GM18517 (cell line): ENCODE measurements around the gene TRPV3.
"Not testable (repeated sequence)": the region's sequence is repeated elsewhere in the genome, so short reads cannot be mapped to it uniquely, and the experiment has no call there.

Experiments
- ATAC-seq: cut with Tn5 transposase; IDR thresholded peaks from one replicate; pipeline ENCODE4 v1.9.1; 2021; ENCODE audit warnings: mild to moderate bottlenecking, moderate library complexity; ENCODE audit not compliant: unreplicated experiment

TRPV3 gene

GRCh38 chr17:3475812-3476610, 81.6 kb downstream of the TRPV3 start, which contains the start of gene ASPA:
Gene ASPA, plus strand, starts transcription at chr17:3475997. Its CDS starts 163 bp downstream, at chr17:3476160.
- no peak for ATAC-seq

- ATAC-seq: no peak
Measured at GRCh38 chr17:3475251-3475685, 82.3 kb downstream of the TRPV3 start.

- ATAC-seq: no peak
Measured at GRCh38 chr17:3474212-3474611, 83.4 kb downstream of the TRPV3 start.

GRCh38 chr17:3472137-3472536, 85.5 kb downstream of the TRPV3 start:
- no peak for ATAC-seq

- no peak for ATAC-seq
Measured at GRCh38 chr17:3471599-3471998, 86.0 kb downstream of the TRPV3 start, which contains the start of gene SPATA22. Gene SPATA22, minus strand, starts transcription at chr17:3471819. Its CDS starts 2,494 bp downstream, at chr17:3469325.

GRCh38 chr17:3469529-3469928, 88.1 kb downstream of the TRPV3 start:
- no peak for ATAC-seq

DNA sequence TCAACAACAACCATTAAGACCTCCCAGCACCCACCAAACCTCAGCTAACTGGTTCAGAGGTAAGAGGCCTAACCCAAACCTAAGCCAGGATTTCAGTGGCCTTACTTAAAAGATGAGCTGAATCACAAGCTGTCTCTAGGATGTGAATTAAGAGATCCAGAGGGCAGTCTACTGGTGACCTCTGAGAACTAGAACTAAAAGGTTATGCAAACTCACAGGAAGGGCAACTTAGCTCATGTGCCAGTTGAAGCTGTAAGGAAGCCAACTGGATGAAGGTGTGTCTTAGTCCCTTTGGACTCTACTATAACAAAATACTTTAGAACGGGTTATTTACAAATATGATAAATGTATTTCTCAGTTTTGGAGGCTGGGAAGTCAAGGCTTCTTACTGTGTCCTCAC, 91.3 kb downstream of the TRPV3 start:
- ATAC-seq: not testable (repeated sequence)
